GM13976 (cell line): ENCODE measurements around the gene NEDD4L.

Source experiments
- DNase-seq: peaks from one replicate; pipeline ENCODE4 v3.0.0; 2012; ENCODE audit warnings: low spot score
- CTCF ChIP-seq: IDR thresholded peaks from 2 replicates; pipeline ENCODE4 v1.5.1; 2012; ENCODE audit warnings: borderline replicate concordance, mild to moderate bottlenecking; ENCODE audit not compliant: insufficient read depth; ENCODE audit errors: extremely low read depth, missing control alignments, control extremely low read depth
- in situ Hi-C: fragments of 300-500 bp; cut with MboI; formaldehyde crosslinking; loops from one replicate; pipeline ENCODE4 v1.12.0; 2022; ENCODE audit warnings: low sequenced_read_pairs, mixed read lengths, inconsistent platforms; ENCODE audit not compliant: unreplicated experiment

NEDD4L gene

GRCh38 chr18:58095222-58095621 is 51.2 kb downstream of the NEDD4L start:
- in situ Hi-C loops, result no loop called here
- TF ChIP-seq CTCF, result no peak
- no peak for DNase-seq

GRCh38 chr18:58095655-58096054 is 51.6 kb downstream of the NEDD4L start:
- in situ Hi-C loops, result no loop called here
- no peak for DNase-seq
- no peak for TF ChIP-seq CTCF

GRCh38 chr18:58096658-58097057 is 52.6 kb downstream of the NEDD4L start:
- DNase-seq, result no peak
- in situ Hi-C loops, result no loop called here
- no peak for TF ChIP-seq CTCF

GRCh38 chr18:58097121-58097906 is 53.3 kb downstream of the NEDD4L start:
- in situ Hi-C loops, result no loop called here
- no peak for TF ChIP-seq CTCF
- DNase-seq, result no peak

- in situ Hi-C loops, result no loop called here
- no peak for TF ChIP-seq CTCF
- DNase-seq, result no peak
Observed at GRCh38 chr18:58097907-58098166, 53.8 kb downstream of the NEDD4L start.

- no peak for DNase-seq
- in situ Hi-C loops, result no loop called here
- TF ChIP-seq CTCF, result no peak
Observed at GRCh38 chr18:58098706-58099105, 54.7 kb downstream of the NEDD4L start.
